ENCODE measurements around the gene ZBTB4. TPM values are rescaled to one million over a fixed set of nuclear protein-coding genes. Genes with fewer than 3 reads are reported as not detected.

Gene ZBTB4
- total RNA-seq, 1 donor from 2014 or later: 26.8 TPM

- no peak for DNase-seq (ENCODE audit: low spot score, unreplicated experiment)
- Mint-ChIP-seq H3K4me1 (ENCODE audit: low read depth) (peaks cover 23% of the 10 kb centered on the region), H3K36me3 (ENCODE audit: insufficient read depth) (no peaks in the 10 kb centered on the region), H3K27me3 (peaks cover 49% of the 10 kb centered on the region), H3K27ac (peak overlapping the region; percentile 68), H3K9me3 (ENCODE audit: low read depth) (no peaks in the 10 kb centered on the region), H3K4me3 (ENCODE audit: low read depth) (peak overlapping the region; percentile 56)
- no peak for TF ChIP-seq CTCF (IDR thresholded peaks at IDR 0.05; ENCODE audit: unreplicated experiment)
Observed at GRCh38 chr17:7437950-7438614, 41.3 kb downstream of the ZBTB4 start.

- H3K27me3 Mint-ChIP-seq: peaks cover 44% of the 10 kb centered on the region
- no peaks in the 10 kb centered on the region for H3K9me3 Mint-ChIP-seq (ENCODE audit: low read depth)
- H3K4me3 Mint-ChIP-seq (ENCODE audit: low read depth): peak overlapping the region; percentile 56
- TF ChIP-seq CTCF (IDR thresholded peaks at IDR 0.05; ENCODE audit: unreplicated experiment): no peak
- H3K4me1 Mint-ChIP-seq (ENCODE audit: low read depth): peaks cover 23% of the 10 kb centered on the region
- DNase-seq (ENCODE audit: low spot score, unreplicated experiment): no peak
- H3K36me3 Mint-ChIP-seq (ENCODE audit: insufficient read depth): no peaks in the 10 kb centered on the region
- H3K27ac Mint-ChIP-seq: no peak overlapping the region
Observed at GRCh38 chr17:7437369-7437863, 42.0 kb downstream of the ZBTB4 start.

- peak; percentile 84 for TF ChIP-seq CTCF (IDR thresholded peaks at IDR 0.05; ENCODE audit: unreplicated experiment)
- DNase-seq (ENCODE audit: low spot score, unreplicated experiment): peak; percentile 80
- peak overlapping the region; percentile 97 for H3K27ac Mint-ChIP-seq
- peaks cover 23% of the 10 kb centered on the region for H3K4me1 Mint-ChIP-seq (ENCODE audit: low read depth)
- peaks cover 39% of the 10 kb centered on the region for H3K27me3 Mint-ChIP-seq
- no peaks in the 10 kb centered on the region for H3K36me3 Mint-ChIP-seq (ENCODE audit: insufficient read depth)
- no peaks in the 10 kb centered on the region for H3K9me3 Mint-ChIP-seq (ENCODE audit: low read depth)
- peak overlapping the region; percentile 86 for H3K4me3 Mint-ChIP-seq (ENCODE audit: low read depth)
Observed at GRCh38 chr17:7436556-7437368, 42.7 kb downstream of the ZBTB4 start.

- Mint-ChIP-seq H3K4me3 (ENCODE audit: low read depth) (peak overlapping the region; percentile 86), H3K27ac (peak overlapping the region; percentile 97), H3K4me1 (ENCODE audit: low read depth) (peaks cover 22% of the 10 kb centered on the region), H3K36me3 (ENCODE audit: insufficient read depth) (no peaks in the 10 kb centered on the region), H3K27me3 (peaks cover 32% of the 10 kb centered on the region), H3K9me3 (ENCODE audit: low read depth) (no peaks in the 10 kb centered on the region)
- peak; percentile 43 for DNase-seq (ENCODE audit: low spot score, unreplicated experiment)
- peak; percentile 51 for TF ChIP-seq CTCF (IDR thresholded peaks at IDR 0.05; ENCODE audit: unreplicated experiment)
Observed at GRCh38 chr17:7435676-7436555, 43.5 kb downstream of the ZBTB4 start.

- no peaks in the 10 kb centered on the region for H3K36me3 Mint-ChIP-seq (ENCODE audit: insufficient read depth)
- no peak for TF ChIP-seq CTCF (IDR thresholded peaks at IDR 0.05; ENCODE audit: unreplicated experiment)
Observed at GRCh38 chr17:7432296-7432695, 47.1 kb downstream of the ZBTB4 start.

More at GRCh38 chr17:7432296-7432695, 47.1 kb downstream of the ZBTB4 start:
- Mint-ChIP-seq H3K9me3 (ENCODE audit: low read depth) (no peaks in the 10 kb centered on the region), H3K27me3 (peaks cover 10% of the 10 kb centered on the region), H3K27ac (no peak overlapping the region), H3K4me3 (ENCODE audit: low read depth) (no peak overlapping the region), H3K4me1 (ENCODE audit: low read depth) (peaks cover 3% of the 10 kb centered on the region)
- DNase-seq (ENCODE audit: low spot score, unreplicated experiment): no peak
